HCT116 (cell line): ENCODE results near the gene NCSTN.

ENCODE experiments used
- EZH2 ChIP-seq: fragments of 200-600 bp; sonication (generic); IDR thresholded peaks from 2 replicates; pipeline ENCODE4 v1.6.1; 2017; ENCODE audit warnings: antibody characterized with exemption, mixed run types
- JUND ChIP-seq: IDR thresholded peaks from 2 replicates; pipeline ENCODE4 v1.6.1; 2012
- RAD21 ChIP-seq: IDR thresholded peaks from 2 replicates; pipeline ENCODE4 v1.6.1; 2012; ENCODE audit warnings: low read depth, mild to moderate bottlenecking
- TF ChIP-seq, protein P1 (sequence below), 3 experiments: fragments of 200-600 bp in 1 of 3; sonication (generic) in 1 of 3; IDR thresholded peaks in 2 of 3; conservative IDR thresholded peaks in 1 of 3; 2 replicates each; pipeline ENCODE4 v1.5.1; 2012 to 2017; ENCODE audit warnings: low read depth in 2 of 3, low read length in 2 of 3, antibody characterized with exemption in 1 of 3, borderline replicate concordance in 1 of 3, control low read depth in 1 of 3, mild to moderate bottlenecking in 1 of 3, mixed read lengths in 1 of 3, mixed run types in 1 of 3, moderate library complexity in 1 of 3; ENCODE audit not compliant: insufficient read depth in 1 of 3

DNA sequence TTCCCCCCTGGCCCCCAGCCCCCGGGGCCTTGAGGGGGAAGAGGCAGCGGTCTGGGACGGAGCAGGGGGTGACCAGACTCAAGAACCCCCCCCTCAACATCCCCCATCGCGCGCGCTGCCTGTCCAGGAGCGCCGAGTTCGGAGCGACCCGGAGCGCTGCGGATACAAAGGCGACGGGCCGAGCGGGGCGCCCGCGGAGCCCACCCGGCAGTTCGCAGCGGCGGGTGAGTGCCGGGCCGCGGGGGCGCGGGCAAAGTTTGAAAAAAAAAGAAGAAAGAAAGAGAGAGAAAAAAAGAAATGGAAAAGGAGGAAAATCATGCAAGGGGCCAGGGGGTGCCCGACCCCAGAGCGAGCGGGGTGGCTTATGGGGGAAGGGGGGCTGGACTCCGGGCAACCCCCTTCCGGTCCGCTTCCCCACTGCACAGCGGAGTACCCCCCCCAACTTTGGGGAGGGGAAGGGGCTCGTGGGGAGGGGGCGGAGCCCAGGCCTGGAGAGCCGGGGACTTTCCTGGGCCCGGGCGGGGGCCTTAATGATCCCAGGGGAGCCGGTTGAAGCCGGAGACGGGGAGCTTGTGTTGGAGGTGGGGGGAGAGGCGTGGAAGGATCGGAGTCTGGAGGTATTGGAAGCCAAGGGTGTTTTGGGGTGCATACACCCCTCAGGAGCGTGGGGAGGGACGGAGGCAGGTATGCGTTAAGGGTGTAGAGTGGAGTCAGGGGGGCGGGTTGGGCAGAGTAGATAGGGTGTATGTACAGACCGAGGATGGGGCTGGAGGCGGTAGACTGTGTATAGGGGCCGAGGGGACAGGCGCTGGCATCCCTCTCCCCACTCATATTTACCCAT lies 57.7 kb downstream of the NCSTN start:
- TF ChIP-seq JUND, result no peak
- TF ChIP-seq, protein P1, sequence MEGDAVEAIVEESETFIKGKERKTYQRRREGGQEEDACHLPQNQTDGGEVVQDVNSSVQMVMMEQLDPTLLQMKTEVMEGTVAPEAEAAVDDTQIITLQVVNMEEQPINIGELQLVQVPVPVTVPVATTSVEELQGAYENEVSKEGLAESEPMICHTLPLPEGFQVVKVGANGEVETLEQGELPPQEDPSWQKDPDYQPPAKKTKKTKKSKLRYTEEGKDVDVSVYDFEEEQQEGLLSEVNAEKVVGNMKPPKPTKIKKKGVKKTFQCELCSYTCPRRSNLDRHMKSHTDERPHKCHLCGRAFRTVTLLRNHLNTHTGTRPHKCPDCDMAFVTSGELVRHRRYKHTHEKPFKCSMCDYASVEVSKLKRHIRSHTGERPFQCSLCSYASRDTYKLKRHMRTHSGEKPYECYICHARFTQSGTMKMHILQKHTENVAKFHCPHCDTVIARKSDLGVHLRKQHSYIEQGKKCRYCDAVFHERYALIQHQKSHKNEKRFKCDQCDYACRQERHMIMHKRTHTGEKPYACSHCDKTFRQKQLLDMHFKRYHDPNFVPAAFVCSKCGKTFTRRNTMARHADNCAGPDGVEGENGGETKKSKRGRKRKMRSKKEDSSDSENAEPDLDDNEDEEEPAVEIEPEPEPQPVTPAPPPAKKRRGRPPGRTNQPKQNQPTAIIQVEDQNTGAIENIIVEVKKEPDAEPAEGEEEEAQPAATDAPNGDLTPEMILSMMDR (IDR thresholded peaks at IDR 0.05 in 2 of 3, conservative IDR thresholded peaks at IDR 0.05 in 1 of 3; ENCODE audit: borderline replicate concordance in 1 of 3, insufficient read depth in 1 of 3, low read depth in 2 of 3, low read length in 2 of 3), result no peak
- TF ChIP-seq RAD21, result no peak
- no peak for TF ChIP-seq EZH2
